SK-N-SH (cell line): ENCODE results near the gene TFIP11.

ENCODE experiments used
- EP300 ChIP-seq, 2 experiments: IDR thresholded peaks; 2 replicates each; pipeline versions ENCODE4 v1.4.0 to v1.6.1; 2012; ENCODE audit warnings: borderline replicate concordance in 1 of 2, low read depth in 1 of 2, low read length in 1 of 2
- FOXM1 ChIP-seq: IDR thresholded peaks from 2 replicates; pipeline ENCODE4 v1.4.0; 2012; ENCODE audit warnings: low read depth, mild to moderate bottlenecking
- POLR2AphosphoS5 ChIP-seq: IDR thresholded peaks from 2 replicates; pipeline ENCODE4 v1.6.1; 2012; ENCODE audit warnings: low read depth, low read length
- RXRA ChIP-seq: IDR thresholded peaks from 2 replicates; pipeline ENCODE4 v1.4.0; 2012; ENCODE audit warnings: low read depth, mild to moderate bottlenecking, borderline replicate concordance
- TEAD4 ChIP-seq: IDR thresholded peaks from 2 replicates; pipeline ENCODE4 v1.4.0; 2012; ENCODE audit warnings: mild to moderate bottlenecking, borderline replicate concordance; ENCODE audit not compliant: insufficient read depth
- USF2 ChIP-seq: fragments of 150-350 bp; IDR thresholded peaks from 2 replicates; pipeline ENCODE4 v1.6.1; 2017; ENCODE audit warnings: antibody characterized with exemption, low read length, low read depth, borderline replicate concordance
- ZBTB33 ChIP-seq: IDR thresholded peaks from 2 replicates; pipeline ENCODE4 v1.4.0; 2012; ENCODE audit warnings: low read depth, borderline replicate concordance
- TF ChIP-seq, protein P1 (sequence below): fragments of 200-600 bp; sonication (generic); IDR thresholded peaks from 2 replicates; pipeline ENCODE4 v1.6.1; 2017; ENCODE audit warnings: antibody characterized with exemption, mild to moderate bottlenecking, moderate library complexity
- TF ChIP-seq, protein P2 (sequence below): fragments of 150-350 bp; IDR thresholded peaks from 2 replicates; pipeline ENCODE4 v1.6.1; 2016; ENCODE audit warnings: mild to moderate bottlenecking, low read depth, low read length

DNA sequence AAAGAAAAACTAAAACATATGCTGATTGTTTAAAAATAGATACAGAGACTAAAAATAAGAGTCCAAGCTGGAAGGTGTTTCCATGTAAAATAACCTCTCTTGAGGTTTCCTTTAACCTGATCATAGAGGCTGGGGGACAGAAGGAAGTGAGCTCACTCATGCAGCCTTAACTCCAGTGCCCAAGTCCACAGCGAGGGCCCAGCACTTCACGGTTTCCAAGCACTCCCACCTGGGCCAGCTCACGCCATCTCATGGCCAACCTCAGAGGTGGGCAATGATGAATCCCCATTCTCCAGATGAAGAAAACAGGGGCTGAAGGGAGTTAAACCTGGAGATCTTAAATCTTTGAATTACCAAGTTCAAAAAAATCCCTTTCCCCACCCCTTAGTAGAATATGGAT, 14.9 kb upstream of the TFIP11 start:
- TF ChIP-seq, protein P1, sequence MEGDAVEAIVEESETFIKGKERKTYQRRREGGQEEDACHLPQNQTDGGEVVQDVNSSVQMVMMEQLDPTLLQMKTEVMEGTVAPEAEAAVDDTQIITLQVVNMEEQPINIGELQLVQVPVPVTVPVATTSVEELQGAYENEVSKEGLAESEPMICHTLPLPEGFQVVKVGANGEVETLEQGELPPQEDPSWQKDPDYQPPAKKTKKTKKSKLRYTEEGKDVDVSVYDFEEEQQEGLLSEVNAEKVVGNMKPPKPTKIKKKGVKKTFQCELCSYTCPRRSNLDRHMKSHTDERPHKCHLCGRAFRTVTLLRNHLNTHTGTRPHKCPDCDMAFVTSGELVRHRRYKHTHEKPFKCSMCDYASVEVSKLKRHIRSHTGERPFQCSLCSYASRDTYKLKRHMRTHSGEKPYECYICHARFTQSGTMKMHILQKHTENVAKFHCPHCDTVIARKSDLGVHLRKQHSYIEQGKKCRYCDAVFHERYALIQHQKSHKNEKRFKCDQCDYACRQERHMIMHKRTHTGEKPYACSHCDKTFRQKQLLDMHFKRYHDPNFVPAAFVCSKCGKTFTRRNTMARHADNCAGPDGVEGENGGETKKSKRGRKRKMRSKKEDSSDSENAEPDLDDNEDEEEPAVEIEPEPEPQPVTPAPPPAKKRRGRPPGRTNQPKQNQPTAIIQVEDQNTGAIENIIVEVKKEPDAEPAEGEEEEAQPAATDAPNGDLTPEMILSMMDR: no peak
- TF ChIP-seq USF2 (no peak), EP300 (IDR thresholded peaks at IDR 0.05; ENCODE audit: borderline replicate concordance in 1 of 2, low read depth in 1 of 2, low read length in 1 of 2) (no peak), FOXM1 (no peak), POLR2AphosphoS5 (no peak), RXRA (no peak), TEAD4 (no peak), ZBTB33 (no peak)
- TF ChIP-seq, protein P2, sequence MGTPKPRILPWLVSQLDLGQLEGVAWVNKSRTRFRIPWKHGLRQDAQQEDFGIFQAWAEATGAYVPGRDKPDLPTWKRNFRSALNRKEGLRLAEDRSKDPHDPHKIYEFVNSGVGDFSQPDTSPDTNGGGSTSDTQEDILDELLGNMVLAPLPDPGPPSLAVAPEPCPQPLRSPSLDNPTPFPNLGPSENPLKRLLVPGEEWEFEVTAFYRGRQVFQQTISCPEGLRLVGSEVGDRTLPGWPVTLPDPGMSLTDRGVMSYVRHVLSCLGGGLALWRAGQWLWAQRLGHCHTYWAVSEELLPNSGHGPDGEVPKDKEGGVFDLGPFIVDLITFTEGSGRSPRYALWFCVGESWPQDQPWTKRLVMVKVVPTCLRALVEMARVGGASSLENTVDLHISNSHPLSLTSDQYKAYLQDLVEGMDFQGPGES: no peak
